Smooth muscle cell (in vitro differentiated cells): ENCODE results near the gene CLPTM1L. TPM values are rescaled to one million over a fixed set of nuclear protein-coding genes. Genes with fewer than 3 reads are reported as not detected.

Experiments
- DNase-seq: peaks from one replicate; lab custom pipeline; 2025; ENCODE audit not compliant: unreplicated experiment; lab: John Stamatoyannopoulos, UW
- H2AFZ ChIP-seq: fragments of 200-600 bp; sonication (generic); 2 replicates; pipeline ENCODE4 v1.6.0; 2016; ENCODE audit warnings: antibody characterized with exemption, low read depth, mild to moderate bottlenecking
- H3F3A ChIP-seq: fragments of 200-600 bp; sonication (generic); 2 replicates; pipeline ENCODE4 v1.6.0; 2017; ENCODE audit warnings: antibody characterized with exemption, low read depth
- H3K27ac ChIP-seq: fragments of 200-600 bp; sonication (generic); 2 replicates; pipeline ENCODE4 v1.5.1; 2016; ENCODE audit warnings: low read depth, mild to moderate bottlenecking
- H3K27me3 ChIP-seq: fragments of 200-600 bp; sonication (generic); 2 replicates; pipeline ENCODE4 v1.6.1; 2016; ENCODE audit warnings: low read depth, mild to moderate bottlenecking
- H3K36me3 ChIP-seq: fragments of 200-600 bp; sonication (generic); 2 replicates; pipeline ENCODE4 v1.5.1; 2016; ENCODE audit warnings: low read depth
- H3K4me1 ChIP-seq: fragments of 200-600 bp; sonication (generic); 2 replicates; pipeline ENCODE4 v1.5.1; 2016; ENCODE audit warnings: low read depth
- H3K4me2 ChIP-seq: fragments of 200-600 bp; sonication (generic); 2 replicates; pipeline ENCODE4 v1.6.0; 2016; ENCODE audit warnings: mild to moderate bottlenecking
- H3K4me3 ChIP-seq: fragments of 200-600 bp; sonication (generic); 2 replicates; pipeline ENCODE4 v1.5.1; 2016; ENCODE audit warnings: mild to moderate bottlenecking
- H3K79me2 ChIP-seq: fragments of 200-600 bp; sonication (generic); 2 replicates; pipeline ENCODE4 v1.6.0; 2016; ENCODE audit warnings: low read depth, mild to moderate bottlenecking
- H3K9ac ChIP-seq: fragments of 200-600 bp; sonication (generic); 2 replicates; pipeline ENCODE4 v1.6.0; 2016; ENCODE audit warnings: low read depth
- H3K9me3 ChIP-seq: fragments of 200-600 bp; sonication (generic); replicated peaks from 2 replicates; pipeline ENCODE4 v1.5.1; 2016; ENCODE audit warnings: low read depth
- H4K20me1 ChIP-seq: fragments of 200-600 bp; sonication (generic); 2 replicates; pipeline ENCODE4 v1.6.0; 2016; ENCODE audit warnings: low read depth
- WGBS: methylation state at CpG from one replicate; pipeline ENCODE4 v1.1.7; 2016; ENCODE audit warnings: low lambda C conversion rate; 5-methylcytosine and 5-hydroxymethylcytosine counted together
- polyA plus RNA-seq: library from polyadenylated mRNA; unstranded; fragments of >200 nt; fragmentation: Nextera tagmentation; extraction: Ambion mirVana; gene quantifications from 2 replicates; pipeline ENCODE4 v1.2.1, GENCODE V29; 2016
- total RNA-seq: library from RNA; depleted of rRNA; stranded (reverse); fragments of >200 nt; gene quantifications from 2 replicates; pipeline ENCODE4 v1.2.3, GENCODE V29; 2014
- TF ChIP-seq, protein P1 (sequence below): fragments of 200-600 bp; sonication (generic); IDR thresholded peaks from 2 replicates; pipeline ENCODE4 v1.5.1; 2017; ENCODE audit warnings: borderline replicate concordance, mild to moderate bottlenecking, antibody characterized with exemption; ENCODE audit not compliant: insufficient read depth, poor library complexity, severe bottlenecking

CLPTM1L gene
- total and polyA plus RNA-seq, 2 experiments from 2014 or later = 125 to 127 TPM

DNA sequence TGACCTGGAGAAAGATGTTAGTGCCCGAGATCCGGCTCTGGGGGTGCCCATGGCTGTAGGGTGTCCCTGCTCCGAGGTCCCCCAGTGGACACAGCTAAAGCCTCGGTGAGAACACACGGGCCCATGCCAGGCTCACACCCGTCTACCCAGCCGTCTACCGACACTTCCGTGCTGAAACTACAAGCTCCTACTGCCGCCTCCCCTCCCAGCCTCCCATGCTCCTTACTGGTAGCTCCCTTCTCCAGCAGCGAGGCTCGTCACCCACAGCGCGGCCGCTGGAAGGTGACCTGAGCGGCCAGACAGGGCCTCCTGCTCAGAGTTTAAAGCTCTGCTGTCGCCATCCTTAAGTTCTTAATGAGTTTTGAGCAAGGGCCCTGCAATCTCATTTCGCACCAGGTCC, 33.2 kb upstream of the CLPTM1L start:
- 97% methylated on average over 17 of the region's 18 CpGs for WGBS
- Histone ChIP-seq H3F3A (no peaks in the 10 kb centered on the region), H3K4me1 (no peaks in the 10 kb centered on the region), H3K27ac (no peak overlapping the region), H4K20me1 (no peaks in the 10 kb centered on the region), H3K4me3 (no peak overlapping the region), H3K79me2 (no peaks in the 10 kb centered on the region), H2AFZ (no peak overlapping the region), H3K27me3 (peaks cover 16% of the 10 kb centered on the region), H3K9ac (no peak overlapping the region), H3K4me2 (no peak overlapping the region), H3K36me3 (no peaks in the 10 kb centered on the region), H3K9me3 (no peaks in the 10 kb centered on the region)
- TF ChIP-seq, protein P1, sequence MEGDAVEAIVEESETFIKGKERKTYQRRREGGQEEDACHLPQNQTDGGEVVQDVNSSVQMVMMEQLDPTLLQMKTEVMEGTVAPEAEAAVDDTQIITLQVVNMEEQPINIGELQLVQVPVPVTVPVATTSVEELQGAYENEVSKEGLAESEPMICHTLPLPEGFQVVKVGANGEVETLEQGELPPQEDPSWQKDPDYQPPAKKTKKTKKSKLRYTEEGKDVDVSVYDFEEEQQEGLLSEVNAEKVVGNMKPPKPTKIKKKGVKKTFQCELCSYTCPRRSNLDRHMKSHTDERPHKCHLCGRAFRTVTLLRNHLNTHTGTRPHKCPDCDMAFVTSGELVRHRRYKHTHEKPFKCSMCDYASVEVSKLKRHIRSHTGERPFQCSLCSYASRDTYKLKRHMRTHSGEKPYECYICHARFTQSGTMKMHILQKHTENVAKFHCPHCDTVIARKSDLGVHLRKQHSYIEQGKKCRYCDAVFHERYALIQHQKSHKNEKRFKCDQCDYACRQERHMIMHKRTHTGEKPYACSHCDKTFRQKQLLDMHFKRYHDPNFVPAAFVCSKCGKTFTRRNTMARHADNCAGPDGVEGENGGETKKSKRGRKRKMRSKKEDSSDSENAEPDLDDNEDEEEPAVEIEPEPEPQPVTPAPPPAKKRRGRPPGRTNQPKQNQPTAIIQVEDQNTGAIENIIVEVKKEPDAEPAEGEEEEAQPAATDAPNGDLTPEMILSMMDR = no peak
- DNase-seq = no peak

DNA sequence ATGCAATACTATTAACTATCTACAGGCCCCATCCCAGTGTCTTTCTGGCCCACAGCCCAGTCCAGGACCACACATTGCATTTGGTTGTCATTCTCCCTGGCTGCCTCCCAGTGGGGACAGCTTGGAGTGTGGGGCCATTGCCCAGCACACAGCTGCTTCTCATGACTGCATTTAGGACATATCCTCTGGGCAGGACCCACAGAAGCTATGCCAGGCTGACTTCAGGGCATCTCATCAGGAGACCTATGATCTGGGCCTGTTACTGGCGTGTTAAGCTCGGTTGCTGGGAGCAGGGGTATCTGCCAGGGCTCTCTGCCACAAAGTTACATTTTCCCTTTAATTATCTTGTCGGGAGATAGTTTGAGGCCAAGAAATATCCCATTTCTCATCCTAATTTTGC, 32.1 kb upstream of the CLPTM1L start:
- no peaks in the 10 kb centered on the region for H4K20me1 ChIP-seq
- H3K27me3 ChIP-seq = peaks cover 25% of the 10 kb centered on the region
- no peak for DNase-seq
- H3K4me1 ChIP-seq = no peaks in the 10 kb centered on the region
- H3K36me3 ChIP-seq = no peaks in the 10 kb centered on the region
- no peaks in the 10 kb centered on the region for H3K79me2 ChIP-seq
- H3F3A ChIP-seq = no peaks in the 10 kb centered on the region
- H2AFZ ChIP-seq = no peak overlapping the region
- TF ChIP-seq, protein P1 = no peak
- H3K4me2 ChIP-seq = no peak overlapping the region
- 93% methylated on average over 3 of the region's 3 CpGs for WGBS
- no peaks in the 10 kb centered on the region for H3K9me3 ChIP-seq
- no peak overlapping the region for H3K27ac ChIP-seq
- H3K9ac ChIP-seq = no peak overlapping the region
- H3K4me3 ChIP-seq = no peak overlapping the region

DNA sequence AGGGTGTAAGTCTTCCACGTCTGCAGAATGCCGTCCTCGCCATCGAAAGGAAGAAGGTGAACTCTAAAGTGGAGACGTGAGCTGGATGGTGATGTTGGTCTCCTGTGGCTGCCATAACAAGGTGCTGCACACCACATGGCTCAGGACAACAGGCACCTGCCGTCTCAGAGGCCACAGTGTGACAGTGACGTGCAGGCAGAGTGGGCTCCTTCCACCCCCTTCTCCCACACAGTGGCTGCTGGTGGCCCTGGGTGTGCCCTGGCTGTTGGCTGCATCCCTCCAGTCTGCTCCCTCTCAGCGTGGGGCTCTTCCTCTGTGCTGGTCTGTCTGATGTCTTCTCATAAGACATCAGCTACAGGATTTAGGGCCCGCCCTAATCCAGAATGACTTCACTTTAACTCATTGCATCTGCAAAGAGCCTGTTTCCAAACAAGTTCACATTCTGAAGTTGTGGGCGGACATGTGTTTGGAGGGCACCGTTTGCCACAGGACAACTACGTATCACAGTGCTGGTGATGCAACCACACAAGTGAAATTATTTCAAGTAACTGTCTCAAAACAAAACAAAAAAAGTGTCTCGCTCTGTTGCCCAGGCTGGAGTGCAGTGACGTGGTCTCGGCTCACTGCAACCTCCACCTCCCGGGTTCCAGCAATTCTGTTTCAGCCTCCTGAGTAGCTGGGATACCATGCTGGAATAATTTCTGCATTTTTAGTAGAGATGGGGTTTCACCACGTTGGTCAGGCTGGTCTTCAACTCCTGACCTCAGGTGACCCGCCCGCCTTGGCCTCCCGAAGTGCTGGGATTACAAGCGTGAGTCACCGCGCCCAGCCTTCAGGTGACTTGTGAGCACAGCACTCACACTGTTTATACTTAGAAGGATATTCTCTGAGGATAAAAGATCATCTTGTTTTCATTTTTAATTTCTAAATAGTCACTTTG, 31.2 kb upstream of the CLPTM1L start:
- no peaks in the 10 kb centered on the region for H3F3A ChIP-seq
- 85% methylated on average over 23 of the region's 23 CpGs for WGBS
- H3K4me2 ChIP-seq = no peak overlapping the region
- H3K9me3 ChIP-seq = no peaks in the 10 kb centered on the region
- no peak for DNase-seq
- peaks cover 33% of the 10 kb centered on the region for H3K27me3 ChIP-seq
- no peak overlapping the region for H3K4me3 ChIP-seq
- TF ChIP-seq, protein P1 = no peak
- no peaks in the 10 kb centered on the region for H3K36me3 ChIP-seq
- H4K20me1 ChIP-seq = no peaks in the 10 kb centered on the region
- H3K27ac ChIP-seq = no peak overlapping the region
- no peak overlapping the region for H3K9ac ChIP-seq
- H3K4me1 ChIP-seq = no peaks in the 10 kb centered on the region
- H3K79me2 ChIP-seq = no peaks in the 10 kb centered on the region
- H2AFZ ChIP-seq = no peak overlapping the region
